ENCODE data around the gene CELSR2.
A peak's percentile ranks its signal among the peaks of the same experiment; 100 is the strongest.
"Not testable (repeated sequence)": the region's sequence is repeated elsewhere in the genome, so short reads cannot be mapped to it uniquely, and the experiment has no call there.

Gene CELSR2, protein sequence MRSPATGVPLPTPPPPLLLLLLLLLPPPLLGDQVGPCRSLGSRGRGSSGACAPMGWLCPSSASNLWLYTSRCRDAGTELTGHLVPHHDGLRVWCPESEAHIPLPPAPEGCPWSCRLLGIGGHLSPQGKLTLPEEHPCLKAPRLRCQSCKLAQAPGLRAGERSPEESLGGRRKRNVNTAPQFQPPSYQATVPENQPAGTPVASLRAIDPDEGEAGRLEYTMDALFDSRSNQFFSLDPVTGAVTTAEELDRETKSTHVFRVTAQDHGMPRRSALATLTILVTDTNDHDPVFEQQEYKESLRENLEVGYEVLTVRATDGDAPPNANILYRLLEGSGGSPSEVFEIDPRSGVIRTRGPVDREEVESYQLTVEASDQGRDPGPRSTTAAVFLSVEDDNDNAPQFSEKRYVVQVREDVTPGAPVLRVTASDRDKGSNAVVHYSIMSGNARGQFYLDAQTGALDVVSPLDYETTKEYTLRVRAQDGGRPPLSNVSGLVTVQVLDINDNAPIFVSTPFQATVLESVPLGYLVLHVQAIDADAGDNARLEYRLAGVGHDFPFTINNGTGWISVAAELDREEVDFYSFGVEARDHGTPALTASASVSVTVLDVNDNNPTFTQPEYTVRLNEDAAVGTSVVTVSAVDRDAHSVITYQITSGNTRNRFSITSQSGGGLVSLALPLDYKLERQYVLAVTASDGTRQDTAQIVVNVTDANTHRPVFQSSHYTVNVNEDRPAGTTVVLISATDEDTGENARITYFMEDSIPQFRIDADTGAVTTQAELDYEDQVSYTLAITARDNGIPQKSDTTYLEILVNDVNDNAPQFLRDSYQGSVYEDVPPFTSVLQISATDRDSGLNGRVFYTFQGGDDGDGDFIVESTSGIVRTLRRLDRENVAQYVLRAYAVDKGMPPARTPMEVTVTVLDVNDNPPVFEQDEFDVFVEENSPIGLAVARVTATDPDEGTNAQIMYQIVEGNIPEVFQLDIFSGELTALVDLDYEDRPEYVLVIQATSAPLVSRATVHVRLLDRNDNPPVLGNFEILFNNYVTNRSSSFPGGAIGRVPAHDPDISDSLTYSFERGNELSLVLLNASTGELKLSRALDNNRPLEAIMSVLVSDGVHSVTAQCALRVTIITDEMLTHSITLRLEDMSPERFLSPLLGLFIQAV (N-terminal part only)

GRCh38 chr1:109248797-109249629, at the start of gene CELSR2:
Gene CELSR2, plus strand, starts transcription at chr1:109249539. Its CDS starts 541 bp downstream, at chr1:109250080.
- DNase-seq, result peak; percentile 24

GRCh38 chr1:109199710-109200109, 49.6 kb upstream of the CELSR2 start:
- DNase-seq, result no peak

GRCh38 chr1:109201123-109201703, 48.1 kb upstream of the CELSR2 start:
- DNase-seq, result no peak

- no peak for DNase-seq
These were observed 44.9 kb upstream of the CELSR2 start for GRCh38 chr1:109204484-109204883.

- no peak for DNase-seq
These were observed 43.0 kb upstream of the CELSR2 start for GRCh38 chr1:109206339-109206738.

GRCh38 chr1:109207467-109208103, 41.8 kb upstream of the CELSR2 start:
- DNase-seq, result no peak

GRCh38 chr1:109208394-109208793, 40.9 kb upstream of the CELSR2 start:
- DNase-seq, result no peak

DNA sequence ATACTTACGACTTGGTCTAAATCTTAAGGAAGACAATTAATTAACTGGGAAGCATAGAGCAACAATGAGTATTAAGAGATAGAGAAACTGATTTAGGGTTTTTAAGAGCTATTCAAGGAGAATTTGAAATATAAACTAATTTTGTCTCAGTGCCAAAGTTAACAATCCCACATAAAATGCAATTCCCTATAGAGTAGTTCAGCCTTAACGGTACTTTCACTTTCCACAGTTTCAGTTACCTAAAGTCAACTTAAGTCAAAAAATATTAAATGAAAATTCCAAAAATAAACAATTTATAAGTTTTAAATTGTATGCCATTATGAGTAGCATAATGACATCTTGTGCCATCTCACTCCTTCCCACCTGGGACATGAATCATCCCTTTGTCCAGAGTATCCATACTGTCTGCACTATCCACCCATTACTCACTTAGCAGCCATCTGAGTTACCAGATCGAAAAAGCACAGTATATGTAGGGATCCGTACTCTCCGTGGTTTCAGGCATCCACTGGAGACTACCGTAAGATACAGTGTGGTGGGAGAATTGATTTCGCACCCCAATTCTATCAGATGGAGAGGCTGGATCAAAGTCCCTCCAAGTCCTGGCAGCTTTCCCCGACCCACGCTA, 40.4 kb upstream of the CELSR2 start:
- DNase-seq, result no peak

- DNase-seq, result no peak
These were observed 39.3 kb upstream of the CELSR2 start for GRCh38 chr1:109210058-109210457.

DNA sequence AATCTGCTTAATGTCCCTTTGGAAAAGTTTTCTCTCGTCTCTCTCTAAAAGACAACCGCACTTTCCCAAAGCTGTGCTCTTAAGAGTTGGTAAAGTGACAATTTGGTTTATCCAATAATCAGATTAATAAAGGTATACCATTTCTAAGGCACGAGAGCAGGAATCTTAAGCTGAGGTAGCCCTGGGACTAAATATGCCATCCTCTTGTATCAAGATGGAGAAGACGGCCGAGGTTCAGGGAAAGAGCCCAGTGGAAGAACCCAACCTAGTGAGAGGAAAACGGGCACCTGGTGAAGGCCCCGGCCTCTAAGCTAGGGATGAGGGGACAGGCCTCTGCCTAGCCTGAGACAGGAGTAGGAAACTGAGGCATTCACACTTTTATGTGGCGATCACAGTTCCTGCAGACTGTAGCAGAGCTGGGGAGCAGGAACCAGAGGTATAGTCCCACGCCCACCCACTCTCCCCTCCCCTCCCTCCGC, 36.0 kb upstream of the CELSR2 start:
- DNase-seq, result no peak

- DNase-seq, result peak; percentile 70
These were observed 35.3 kb upstream of the CELSR2 start, which contains the start of gene SARS1 for GRCh38 chr1:109213824-109214693. Gene SARS1, plus strand, starts transcription at chr1:109213918. Its CDS starts 75 bp downstream, at chr1:109213993.

DNA sequence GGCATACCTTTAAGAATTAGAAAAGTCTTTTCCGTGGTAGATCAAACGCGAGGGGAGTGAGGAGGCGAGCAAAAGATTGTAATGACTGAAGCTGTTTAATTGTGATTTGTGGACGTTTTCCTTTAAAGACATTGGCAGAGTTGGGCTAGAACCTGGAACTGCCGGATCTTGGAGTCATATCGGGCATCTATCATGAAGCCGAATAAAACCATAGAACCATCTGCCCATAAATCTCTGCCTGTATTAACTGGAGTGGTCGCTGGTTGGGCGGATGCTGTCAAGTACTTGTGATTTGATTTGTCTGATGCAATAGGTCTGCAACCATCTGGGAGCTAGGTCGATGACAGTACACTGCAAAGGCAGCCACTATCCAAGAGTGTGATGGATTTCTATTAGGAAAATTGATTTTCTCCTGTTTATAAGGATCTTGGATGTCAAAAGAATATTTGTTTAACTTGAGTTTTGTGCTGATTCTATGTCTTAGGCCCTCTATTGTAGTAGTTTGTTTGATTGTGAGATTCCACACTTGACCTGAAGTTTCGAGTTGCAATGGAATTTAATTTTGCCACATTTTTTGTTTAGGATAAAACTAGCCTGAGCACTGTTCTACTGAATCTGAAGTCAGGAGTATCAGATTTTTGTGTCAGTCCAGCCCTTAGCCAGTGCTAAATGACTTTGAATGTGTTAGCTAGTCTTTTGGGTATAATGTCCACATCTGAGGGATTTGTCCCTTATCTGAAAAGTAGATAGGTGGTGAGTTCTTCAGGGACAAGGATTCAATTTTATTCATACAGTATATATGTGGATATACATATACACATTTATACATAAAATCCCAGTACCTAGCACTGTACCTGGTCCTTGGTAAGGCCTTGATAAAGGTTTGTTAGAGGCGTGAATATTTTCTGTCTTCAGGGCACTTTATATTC, 34.4 kb upstream of the CELSR2 start:
- peak; percentile 57 for DNase-seq

DNA sequence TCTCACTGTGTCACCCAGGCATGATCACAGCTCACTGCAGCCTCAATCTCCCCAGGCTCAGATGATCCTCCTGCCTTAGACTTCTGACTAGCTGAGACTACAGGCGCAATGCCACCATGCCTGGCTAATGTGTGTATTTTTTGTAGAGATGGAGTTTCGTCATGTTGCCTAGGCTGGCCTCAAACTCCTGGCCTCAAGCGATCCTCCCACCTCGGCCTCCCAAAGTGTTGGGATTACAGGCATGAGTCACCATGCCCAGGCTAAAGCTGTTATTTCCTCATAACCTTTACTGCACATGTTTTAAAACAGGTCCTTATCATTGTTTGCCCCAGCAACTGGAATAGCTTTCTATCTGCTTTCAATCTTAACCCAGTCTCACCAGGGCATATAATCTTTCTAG, 32.7 kb upstream of the CELSR2 start:
- no peak for DNase-seq

- DNase-seq, result no peak
These were observed 30.8 kb upstream of the CELSR2 start for GRCh38 chr1:109218516-109218915.

DNA sequence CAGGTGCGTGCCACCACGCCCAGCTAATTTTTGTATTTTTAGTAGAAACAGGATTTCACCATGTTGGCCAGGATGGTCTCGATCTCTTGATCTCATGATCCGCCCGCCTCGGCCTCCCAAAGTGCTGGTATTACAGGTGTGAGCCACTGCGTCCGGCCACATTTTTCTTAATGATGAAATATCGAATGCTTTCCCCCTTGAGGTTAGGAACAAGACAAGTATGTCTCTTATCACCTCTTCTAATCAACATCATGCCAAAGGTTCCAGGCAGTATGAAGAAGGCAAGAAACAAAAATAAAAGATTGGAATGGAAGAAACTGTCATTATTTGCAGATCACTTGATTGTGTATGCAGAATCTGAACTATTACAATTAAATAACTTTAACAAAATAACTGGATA, 28.1 kb upstream of the CELSR2 start:
- not testable (repeated sequence) for DNase-seq

DNA sequence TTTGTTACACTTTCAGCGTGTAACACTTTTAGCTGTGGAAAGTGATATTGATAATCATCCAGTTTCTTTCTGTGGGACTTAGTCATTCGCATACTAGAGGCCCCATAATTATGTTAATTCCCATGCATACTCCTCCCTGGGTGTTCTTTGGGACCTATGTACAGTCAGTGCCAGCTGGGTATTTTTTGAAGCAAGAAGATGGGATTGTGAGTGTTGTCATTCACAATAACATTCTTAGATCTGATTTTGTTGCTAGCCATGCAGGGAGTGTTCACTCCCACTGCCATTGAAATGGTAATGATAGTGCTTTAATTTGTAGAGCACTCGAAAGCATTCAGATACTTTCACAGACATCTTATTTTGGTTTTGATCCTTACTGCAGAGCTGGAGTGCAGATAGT, 24.0 kb upstream of the CELSR2 start:
- DNase-seq, result no peak

- DNase-seq, result no peak
These were observed 23.5 kb upstream of the CELSR2 start for GRCh38 chr1:109225711-109226445.

DNA sequence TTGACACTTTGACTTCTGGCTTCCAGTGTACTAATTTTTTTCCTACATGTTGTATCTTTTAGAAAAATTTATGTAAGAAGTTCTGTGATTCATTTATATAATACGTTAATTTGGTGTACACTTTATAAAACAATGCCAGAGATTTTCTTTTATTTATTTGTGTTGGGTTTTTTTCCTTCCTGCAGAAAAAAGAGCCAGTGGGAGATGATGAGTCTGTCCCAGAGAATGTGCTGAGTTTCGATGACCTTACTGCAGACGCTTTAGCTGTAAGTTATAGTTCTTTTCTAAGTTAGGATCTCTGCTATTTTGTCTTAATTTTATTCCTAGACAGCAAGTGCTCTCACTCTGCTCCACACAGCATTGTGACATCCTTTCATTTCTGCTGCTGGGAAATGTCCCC, 21.2 kb upstream of the CELSR2 start:
- no peak for DNase-seq
